Right lobe of liver (tissue), 4 donors: ENCODE measurements around the gene KCNMA1.

Experiments used
- POLR2A ChIP-seq: fragments of 450-650 bp; IDR thresholded peaks from one replicate; pipeline ENCODE4 v1.6.1; 2017; ENCODE audit warnings: antibody characterized with exemption, mild to moderate bottlenecking
- TF ChIP-seq, protein P1 (sequence below), 4 donors: fragments of 200-600 bp in 3 of 4; fragments of 450-650 bp in 1 of 4; IDR thresholded peaks; one replicate each; pipeline versions ENCODE4 v1.5.1 to v1.8.0; 2016 to 2022; ENCODE audit warnings: antibody characterized with exemption in 4 of 4, mild to moderate bottlenecking in 2 of 4
- donor health status: DM: no; HTN: no; CAD: no.
- donor health status: DM: no; HTN: no; CAD: no.
- donor health status: DM: no; HTN: yes; CAD: no.

DNA sequence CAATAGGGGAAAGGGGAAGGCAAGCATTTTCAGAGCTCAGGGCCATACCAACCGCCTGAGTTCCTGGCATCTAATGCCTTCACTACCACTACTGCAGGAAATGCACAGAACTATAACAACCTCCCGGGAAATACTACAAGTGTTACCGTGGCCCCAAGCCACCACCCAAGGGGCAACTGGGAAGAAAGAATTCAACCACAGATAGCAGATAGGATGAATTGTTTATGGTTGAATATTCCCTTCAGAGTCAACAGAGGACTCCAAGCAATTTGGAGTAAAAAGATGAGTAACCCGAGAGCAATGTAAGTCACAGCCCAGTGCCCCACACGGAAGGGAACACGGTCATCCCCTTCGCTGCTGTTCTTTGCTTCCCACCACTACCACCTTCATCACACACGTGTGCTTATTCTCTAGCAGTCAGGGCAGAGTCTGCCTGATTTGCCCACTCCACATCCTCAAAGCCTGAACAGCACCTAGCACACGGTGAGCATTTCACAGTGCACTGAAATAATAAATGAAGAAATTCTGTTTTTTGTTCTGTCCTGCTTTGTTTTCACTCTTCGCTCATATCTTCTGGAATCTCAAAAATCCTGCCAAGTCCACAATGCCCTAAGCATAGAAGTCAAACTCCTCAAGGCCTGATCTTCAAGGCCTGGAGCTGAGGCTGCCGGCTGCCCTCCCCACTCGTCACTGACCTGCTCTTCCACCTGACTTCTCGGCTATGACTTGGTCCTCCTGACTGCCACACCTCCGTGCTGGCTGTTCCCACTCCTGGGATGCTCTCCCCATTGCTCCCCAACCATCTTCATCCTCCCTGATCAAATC lies 221.1 kb downstream of the KCNMA1 start:
- TF ChIP-seq, protein P1, sequence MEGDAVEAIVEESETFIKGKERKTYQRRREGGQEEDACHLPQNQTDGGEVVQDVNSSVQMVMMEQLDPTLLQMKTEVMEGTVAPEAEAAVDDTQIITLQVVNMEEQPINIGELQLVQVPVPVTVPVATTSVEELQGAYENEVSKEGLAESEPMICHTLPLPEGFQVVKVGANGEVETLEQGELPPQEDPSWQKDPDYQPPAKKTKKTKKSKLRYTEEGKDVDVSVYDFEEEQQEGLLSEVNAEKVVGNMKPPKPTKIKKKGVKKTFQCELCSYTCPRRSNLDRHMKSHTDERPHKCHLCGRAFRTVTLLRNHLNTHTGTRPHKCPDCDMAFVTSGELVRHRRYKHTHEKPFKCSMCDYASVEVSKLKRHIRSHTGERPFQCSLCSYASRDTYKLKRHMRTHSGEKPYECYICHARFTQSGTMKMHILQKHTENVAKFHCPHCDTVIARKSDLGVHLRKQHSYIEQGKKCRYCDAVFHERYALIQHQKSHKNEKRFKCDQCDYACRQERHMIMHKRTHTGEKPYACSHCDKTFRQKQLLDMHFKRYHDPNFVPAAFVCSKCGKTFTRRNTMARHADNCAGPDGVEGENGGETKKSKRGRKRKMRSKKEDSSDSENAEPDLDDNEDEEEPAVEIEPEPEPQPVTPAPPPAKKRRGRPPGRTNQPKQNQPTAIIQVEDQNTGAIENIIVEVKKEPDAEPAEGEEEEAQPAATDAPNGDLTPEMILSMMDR (IDR thresholded peaks at IDR 0.05), result no peak
- no peak for TF ChIP-seq POLR2A
